GM19324 (cell line): ENCODE measurements around the gene CEP170B.
"Not testable (repeated sequence)": the region's sequence is repeated elsewhere in the genome, so short reads cannot be mapped to it uniquely, and the experiment has no call there.

Source experiments
- ATAC-seq: cut with Tn5 transposase; IDR thresholded peaks from one replicate; pipeline ENCODE4 v1.9.1; 2021; ENCODE audit warnings: mild to moderate bottlenecking, moderate library complexity; ENCODE audit not compliant: unreplicated experiment, low FRiP score

CEP170B gene

DNA sequence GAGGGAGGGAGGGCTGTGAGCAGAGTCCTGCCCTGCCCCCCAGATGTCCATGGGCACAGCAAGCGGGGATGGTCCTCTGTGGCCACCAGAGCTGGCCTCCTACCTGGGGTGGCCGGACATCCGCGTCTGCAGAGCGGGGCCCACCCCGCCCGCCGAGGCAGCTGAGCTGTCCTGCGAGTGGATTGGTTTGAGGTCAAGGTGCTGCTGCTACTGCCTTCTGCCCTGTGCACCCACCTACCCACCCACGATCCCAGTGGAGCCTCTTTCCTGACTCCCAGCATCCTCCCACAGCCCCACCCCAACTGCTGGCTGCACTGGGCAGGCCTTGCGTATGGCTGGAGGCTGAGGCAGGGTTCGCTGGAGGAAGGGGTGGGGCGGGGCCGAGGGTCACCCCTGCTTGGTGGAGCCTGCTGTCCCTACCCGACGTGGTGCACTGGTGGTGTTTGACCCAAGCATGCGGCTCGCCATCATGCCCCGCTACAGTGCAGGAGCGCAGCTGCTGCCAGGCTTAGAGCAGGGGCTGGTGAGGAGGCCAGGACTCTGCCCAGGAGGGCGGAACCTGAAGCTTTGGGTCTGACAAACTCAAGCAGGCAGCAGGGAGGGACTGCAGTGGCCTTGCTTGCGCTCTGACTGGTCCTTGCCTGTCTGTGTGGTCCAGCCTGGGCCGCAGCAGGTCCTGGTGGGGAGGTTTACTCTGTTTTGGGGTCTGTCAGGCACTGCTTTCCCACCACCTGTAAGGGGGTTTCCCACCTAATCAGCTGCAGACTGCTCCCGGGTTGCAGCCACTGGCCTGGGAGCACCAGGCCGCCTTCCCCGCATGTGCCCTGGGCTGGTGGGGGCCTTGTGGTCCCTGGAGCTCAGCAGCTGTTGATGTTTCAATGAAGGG, 23.7 kb downstream of the CEP170B start:
- ATAC-seq: no peak

DNA sequence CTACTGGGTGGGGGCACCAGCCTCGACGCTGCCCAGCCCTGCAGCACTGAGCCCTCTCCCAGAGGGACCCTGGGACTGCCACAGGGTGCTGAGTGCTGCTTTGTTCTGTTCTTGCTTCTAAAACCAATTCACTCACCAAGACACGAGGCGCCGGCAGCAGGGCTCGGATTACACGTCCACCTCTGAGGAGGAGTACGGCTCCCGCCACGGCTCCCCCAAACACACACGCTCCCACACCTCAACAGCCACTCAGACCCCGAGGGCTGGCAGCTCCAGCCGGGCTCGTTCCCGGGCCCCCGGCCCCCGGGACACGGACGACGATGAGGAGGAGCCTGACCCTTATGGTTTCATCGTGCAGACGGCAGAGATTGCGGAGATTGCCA, 24.3 kb downstream of the CEP170B start:
- ATAC-seq: no peak

DNA sequence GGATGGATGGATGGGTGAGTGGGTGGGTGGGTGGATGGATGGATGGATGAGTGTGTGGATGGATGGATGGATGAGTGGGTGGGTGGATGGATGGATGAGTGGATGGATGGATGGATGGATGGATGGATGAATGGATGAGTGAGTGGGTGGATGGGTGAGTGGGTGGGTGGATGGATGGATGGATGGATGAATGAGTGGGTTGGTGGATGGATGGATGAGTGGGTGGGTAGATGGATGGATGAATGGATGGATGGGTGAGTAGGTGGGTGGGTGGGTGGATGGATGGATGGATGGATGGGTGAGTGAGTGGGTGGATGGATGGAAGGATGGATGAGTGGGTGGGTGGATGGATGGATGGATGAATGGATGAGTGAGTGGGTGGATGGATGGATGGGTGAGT, 25.2 kb downstream of the CEP170B start:
- not testable (repeated sequence) for ATAC-seq

DNA sequence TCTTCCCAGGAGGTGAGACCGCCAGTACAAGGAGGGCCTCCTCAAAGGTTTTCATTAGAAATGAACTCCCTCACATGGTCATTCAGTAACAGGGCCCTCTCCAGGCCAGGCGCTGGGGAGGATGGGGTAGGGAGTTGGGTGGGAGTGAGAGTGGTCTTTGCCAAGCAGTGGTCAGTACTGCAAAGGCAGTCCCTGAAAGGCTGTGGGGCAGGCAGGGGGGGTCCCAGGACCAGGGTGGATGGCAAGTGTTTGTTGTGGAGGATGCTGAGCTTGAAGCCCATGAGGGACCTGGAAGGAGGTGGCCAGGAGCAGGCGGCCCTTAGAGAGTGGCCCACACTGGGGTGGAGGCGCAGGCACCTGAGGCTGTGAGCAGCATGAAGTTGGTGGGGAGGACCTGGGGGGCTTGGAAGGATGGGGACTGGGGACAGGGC, 26.1 kb downstream of the CEP170B start:
- ATAC-seq: no peak

DNA sequence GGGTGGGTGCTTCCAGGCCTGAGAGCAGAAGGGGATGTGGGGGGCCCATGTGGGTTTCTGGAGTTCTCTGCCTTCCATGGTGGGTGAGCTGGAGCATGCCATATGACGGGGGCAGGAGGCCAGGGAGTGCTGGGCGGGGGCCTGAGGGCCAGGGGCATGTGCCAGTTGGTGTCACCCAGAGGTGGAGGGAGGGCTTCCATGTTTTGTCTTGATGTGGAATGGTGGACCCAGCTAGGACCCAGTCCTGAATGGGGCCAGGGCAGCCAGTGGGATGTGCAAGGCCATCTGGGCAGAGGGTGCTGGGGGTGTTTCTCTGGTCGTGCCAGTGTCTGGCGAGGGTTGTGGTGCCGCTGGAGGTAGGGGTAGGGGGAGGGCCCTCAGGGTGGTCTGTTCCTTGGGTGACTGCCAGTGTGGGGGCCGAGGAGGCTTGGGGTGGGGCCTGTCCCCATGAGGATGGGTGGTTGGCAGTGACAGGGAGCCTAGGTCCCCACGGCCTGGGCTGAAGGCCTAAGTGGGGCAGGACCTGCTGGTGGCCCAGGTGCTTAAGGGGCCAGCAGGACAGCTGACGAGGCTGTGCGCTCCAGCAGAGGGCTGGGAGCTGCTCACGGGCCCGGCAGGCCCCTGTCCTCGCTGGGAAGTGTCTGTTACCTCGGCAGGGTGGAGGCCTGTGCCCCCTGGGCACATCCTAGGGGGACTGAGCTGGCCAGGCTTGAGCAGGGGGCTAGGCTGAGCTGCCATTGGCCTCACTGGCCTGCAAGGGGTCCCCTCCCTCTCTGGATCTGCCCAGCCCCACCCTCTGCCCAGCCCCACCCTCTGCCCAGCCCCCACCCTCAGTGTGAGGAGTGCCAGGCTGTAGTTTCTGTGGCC, 26.8 kb downstream of the CEP170B start:
- ATAC-seq: no peak

DNA sequence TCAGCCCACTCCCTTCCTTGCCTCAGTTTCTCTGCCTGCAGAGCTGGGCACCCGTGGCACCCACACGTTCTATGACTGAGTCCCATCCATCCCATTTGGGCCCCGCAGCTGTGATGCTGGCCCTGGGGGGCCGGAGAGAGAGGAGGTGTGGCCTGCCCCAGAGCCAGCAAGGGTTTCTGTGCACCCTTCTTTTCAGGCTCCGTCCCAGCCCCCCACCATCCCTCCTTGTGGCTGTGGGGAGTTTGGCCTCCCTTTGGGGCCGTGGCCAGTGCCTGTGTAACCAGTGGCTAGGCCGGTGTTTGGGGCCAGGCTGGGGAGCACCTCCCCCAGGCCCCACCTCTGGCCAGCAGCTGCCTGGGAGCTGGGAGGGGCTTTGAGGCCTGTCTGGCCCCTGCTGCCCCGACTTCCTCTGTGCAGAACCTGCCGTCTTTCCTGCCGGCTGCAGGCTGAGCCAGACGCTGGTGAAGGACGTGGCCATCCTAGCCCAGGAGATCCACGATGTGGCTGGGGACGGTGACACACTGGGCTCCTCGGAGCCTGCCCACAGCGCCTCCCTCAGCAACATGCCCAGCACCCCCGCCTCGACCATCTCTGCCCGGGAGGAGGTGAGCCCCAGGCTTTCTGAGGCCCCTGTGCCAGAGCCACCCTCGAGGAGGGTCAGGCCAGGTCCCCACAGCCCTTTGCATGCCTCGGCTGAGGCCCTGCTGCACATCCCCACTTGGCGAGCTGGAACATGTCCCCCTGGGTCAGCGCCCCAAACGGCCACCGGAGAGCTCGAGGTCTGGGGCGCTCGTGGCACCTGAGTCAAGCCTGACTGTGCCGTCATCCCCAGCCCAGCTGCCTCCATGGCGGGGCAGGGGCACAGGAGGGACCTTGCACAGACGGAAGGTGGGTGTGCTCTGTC, 27.7 kb downstream of the CEP170B start:
- no peak for ATAC-seq

DNA sequence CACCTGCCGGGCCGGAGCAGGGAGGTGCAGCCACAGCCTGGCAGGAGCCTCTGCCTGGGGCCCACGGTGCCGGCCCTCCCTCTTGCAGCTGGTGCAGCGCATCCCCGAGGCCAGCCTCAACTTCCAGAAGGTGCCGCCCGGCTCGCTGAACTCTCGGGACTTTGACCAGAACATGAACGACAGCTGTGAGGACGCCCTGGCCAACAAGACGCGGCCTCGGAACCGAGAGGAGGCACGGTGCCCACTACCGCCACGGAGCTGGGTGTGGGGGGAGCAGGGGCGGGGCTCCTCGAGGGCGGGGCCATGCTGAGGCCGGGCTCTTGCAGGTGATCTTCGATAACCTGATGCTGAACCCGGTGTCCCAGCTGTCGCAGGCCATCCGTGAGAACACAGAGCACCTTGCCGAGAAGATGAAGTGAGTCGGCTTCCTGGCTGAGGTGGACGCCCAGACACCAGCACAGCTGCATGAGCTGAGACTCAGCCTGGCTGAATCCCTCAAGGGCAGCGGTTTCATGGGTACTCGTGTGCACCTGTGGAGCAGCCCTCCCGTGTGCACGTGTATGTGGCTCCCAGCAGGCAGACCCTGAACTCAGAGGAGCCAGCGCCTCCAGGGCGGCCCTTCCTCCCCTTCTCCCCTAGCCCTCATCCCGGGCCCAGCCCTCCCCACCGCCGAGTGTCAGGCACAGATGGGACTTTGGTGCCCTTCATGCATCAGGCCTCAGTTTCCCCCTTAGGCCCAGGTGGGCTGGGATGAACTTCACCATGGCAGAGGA, 28.6 kb downstream of the CEP170B start:
- no peak for ATAC-seq

DNA sequence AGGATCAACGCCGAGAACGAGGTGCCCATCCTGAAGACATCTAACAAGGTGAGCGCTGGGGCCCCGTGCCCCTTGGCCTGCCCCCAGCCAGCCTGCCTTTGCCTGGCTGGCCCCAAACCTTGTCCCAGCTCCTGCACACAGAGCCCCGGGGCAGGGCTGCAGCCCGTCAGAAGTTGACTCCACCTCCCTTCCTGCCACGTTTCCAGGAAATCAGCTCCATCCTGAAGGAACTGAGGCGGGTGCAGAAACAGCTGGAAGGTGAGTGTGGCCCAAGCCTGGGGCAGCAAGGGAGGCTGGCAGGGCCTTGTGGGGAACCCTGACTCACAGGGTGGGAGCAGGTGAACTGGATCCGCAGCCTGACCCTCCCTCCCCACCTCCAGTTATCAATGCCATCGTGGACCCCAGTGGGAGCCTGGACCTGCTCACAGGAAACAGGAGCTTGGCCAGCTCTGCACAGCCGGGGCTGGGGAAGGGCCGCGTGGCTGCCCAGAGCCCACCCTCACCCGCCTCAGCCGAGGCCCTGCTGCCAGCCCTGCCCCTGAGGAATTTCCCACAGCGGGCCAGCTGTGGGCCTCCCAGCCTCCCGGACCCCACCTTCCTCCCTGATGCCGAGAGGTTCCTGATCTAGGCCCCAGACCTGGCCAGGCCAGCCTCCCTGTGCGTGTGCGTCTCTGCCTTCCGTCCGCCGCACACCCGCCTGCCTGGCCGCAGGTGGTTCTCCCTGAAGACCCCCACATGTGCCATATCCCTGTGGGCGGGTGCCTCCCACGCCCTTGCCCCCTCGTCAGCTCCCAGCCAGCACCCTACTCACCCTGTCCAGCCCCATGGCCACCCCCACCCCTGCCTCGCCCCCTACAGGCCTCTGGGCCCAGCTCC, 29.5 kb downstream of the CEP170B start:
- ATAC-seq: no peak

DNA sequence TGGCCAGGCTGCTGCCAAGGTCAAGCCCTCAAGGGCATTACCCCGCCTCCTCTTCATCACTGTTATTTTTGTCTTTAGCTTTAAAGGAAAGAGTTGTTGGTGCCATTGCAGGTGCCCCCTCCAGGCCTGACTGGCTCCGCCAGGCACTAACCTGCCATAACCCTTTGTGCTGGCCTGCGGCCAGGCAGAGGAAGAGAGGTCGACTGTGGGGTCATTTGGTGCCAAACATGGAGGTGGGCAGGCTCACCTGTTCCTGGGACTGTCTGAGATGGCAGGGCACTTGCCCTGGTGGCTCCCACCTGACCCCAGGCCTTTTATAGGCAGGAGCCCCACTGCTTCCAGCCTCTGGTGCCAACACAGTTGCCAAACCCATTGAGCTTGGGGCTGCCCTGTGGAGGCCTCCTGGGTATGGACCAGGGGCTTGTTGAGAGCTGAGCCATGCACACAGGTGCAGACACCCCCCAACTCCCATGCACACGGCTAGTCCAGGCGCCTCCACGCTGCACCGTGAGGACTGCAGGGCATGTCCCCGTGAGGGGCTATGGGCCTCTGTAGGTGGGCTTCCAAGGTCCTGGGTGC, 30.2 kb downstream of the CEP170B start:
- no peak for ATAC-seq

DNA sequence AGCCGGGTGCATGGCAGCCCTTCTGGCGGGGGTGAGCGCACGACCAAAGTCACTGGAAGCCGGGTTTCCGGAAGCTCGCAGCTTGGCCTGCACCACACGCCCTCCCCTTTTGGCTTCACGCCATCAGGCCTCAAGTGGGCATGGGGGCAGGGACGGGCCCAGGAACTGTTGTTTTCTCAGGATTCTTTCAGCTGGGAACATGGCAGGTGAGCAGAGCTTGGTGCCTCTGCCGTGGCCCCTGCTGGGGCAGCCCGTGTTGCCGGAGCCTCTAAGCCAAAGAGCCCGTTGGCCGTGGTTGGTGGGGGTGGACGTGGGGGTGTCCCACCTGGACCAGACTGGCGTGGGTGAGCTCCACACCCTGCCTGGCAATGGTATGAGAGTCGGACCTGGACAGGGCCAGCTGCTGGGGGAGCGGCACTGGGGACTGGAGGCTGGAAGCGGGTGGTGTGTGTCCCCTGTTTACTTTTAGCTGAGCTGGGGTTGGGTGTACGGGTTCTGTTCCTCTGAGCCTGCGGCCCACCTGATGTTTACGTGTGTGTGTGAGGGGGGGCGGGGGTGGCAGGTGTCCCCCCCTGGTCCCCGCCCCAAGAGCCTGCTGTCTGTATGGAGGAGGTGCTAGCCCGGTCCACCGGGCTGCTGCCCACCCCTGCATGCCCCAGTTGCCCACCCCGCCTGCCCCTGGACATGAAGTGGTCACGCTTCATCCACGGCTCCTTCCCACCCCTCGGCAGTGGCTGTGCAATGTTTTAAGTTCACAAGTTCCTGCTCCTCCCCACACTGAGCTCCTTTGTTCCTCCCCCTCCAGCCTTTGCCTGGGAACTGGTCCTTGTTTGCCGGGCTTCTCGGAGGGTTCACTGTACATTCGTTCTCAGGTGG, 31.0 kb downstream of the CEP170B start:
- ATAC-seq: no peak

DNA sequence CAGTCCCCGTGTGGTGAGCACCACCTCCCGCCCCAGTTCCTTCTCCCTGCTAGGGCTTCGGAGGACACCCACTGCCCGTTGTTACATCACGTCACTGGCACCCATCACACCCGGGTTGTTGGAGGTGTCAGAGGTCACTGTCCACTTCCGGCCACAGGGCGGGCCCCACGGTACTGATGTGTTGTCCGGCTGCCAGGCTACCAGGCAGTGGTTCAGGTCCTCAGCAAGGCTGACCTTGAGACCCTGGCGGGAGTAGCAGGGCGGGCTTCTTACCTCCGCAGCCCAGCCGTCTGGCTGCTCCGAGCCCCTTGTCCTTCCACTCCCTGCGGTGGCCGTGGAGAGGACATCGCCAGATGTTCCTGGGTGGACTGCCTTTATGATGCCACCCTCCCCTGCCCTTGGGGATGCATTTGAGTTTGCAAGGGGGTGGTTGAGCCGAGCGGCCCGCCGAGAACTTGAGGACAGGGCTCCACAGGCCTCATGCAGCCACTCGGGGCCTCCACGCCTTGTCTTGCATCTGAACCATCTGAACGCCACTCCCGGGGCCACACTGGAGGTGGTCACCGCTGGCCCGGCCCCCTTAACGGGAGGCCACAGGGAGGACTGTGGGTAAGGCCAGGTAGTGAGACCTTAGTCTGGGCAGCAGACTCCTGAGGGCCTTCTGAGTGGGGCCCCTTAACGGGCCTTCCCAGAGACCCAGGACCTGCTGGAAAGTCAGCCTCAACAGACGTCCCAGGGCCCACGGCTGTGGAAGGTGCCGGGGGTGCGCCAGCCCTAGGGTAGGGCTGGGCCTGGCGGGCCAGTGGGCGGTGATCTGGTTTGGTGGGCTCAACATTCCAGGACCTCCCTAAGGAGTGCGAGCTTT, 32.5 kb downstream of the CEP170B start:
- no peak for ATAC-seq

DNA sequence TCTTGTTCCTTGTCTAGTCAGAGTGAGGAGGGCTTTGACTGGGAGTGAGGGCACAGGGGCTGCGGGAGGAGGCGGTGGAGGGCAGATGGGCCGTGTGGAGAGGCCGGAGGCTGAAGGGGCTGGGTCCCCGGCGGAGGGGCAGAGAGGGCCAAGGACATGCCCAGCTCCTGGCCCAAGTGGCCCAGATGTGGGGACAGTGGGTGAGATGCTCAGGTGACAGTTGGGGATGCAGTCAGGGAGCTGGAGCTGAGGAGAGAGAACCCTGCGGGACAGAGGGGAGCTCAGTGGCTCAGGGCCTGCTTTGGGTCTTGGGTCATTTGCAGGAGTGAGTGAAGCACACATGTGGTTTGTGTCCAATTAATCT, 33.1 kb downstream of the CEP170B start:
- no peak for ATAC-seq

DNA sequence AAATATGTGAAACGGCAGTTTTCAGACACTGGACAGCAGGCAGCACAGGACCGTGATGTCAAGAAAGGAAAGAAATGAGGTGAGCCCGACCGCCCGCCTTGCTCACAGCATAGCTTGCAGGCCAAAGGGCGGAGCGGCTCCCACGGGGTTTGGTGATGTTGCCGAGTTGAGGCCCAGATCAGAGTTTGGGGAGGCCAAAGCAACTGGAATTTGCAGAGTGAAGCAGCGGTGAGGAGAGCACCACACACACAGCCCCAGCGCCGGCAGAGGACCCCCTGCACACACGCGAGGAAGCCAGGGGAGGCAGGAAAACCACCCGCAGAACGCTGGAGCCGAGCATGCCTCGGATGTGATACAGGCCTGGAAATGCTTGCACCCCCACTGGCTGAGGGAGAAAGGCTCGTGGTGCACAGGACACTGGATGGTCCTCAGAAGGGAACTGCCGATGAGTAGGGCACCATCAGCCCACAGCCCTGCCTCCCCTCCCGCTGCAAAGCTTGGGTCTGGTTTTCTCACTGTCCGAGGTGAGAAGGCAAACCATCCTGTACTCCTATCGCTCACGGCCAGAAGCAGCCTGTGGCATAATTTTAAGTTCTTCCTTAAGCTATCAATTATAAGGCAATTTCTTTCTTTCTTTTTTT, 33.9 kb downstream of the CEP170B start:
- no peak for ATAC-seq

DNA sequence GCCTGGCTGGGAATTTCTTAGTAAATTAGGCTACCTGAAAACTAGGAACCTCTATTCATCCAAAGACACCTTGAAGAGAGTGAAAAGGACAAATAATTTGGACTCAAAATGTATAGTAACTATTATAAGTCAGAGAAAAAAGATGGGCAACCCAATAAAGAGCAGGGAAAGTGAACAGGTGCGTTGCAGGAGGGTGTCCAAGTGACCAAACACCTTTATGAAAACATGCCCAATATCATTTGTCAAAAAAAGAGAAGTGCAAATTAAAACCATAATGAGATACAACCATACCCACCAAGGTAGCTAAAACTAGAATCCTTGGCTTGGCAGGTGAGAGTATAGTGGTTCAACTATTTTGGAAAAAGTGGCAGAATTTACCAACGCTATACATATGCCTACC, 34.7 kb downstream of the CEP170B start:
- no peak for ATAC-seq

DNA sequence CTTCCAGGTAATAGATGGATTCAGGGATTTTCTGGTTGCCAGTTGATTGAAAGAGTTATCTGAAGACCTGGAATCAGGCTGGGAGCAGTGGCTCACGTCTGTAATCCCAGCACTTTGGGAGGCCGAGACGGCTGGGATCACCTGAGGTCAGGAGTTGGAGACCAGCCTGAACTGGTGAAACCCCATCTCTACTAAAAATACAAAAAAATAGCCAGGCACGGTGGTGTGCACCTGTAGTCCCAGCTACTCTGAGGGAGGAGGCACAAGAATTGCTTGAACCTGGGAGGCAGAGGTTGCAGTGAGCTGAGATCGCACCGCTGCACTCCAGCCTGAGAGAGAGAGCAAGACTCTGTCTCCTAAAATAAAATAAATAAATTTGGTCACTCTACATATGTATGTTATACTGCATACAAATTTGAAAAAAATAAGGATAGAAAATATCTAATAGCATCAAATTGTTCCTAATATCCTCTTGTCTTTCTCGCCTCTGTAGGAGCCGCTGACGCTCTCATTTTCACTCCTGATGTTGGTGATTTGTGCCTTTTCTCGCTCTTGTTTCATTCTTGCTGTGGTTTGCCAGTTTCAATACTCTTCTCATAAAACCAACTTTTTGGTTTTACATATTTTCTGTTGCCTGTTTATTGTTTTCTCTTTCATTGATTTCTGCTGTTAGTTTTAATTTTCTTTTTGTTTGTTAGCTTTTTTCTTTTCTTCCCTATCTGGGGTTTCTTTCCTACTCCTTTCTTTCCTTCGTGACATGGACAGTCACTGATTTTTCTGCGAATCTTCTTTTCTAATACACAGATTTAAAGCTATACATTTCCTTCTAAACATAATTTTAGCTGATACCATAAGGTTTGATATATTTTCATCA, 35.8 kb downstream of the CEP170B start:
- no peak for ATAC-seq
